ENCODE data around the gene ZNF394.

- no peak for TF ChIP-seq EP300 (IDR thresholded peaks at IDR 0.05)
- TF ChIP-seq, protein P1, sequence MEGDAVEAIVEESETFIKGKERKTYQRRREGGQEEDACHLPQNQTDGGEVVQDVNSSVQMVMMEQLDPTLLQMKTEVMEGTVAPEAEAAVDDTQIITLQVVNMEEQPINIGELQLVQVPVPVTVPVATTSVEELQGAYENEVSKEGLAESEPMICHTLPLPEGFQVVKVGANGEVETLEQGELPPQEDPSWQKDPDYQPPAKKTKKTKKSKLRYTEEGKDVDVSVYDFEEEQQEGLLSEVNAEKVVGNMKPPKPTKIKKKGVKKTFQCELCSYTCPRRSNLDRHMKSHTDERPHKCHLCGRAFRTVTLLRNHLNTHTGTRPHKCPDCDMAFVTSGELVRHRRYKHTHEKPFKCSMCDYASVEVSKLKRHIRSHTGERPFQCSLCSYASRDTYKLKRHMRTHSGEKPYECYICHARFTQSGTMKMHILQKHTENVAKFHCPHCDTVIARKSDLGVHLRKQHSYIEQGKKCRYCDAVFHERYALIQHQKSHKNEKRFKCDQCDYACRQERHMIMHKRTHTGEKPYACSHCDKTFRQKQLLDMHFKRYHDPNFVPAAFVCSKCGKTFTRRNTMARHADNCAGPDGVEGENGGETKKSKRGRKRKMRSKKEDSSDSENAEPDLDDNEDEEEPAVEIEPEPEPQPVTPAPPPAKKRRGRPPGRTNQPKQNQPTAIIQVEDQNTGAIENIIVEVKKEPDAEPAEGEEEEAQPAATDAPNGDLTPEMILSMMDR (IDR thresholded peaks at IDR 0.05): no peak
Observed at GRCh38 chr7:99476107-99476506, 24.0 kb downstream of the ZNF394 start.

All from ovary (tissue), 3 donors.